HG02840 (cell line): ENCODE results near the gene RGS17.
"Not testable (repeated sequence)": the region's sequence is repeated elsewhere in the genome, so short reads cannot be mapped to it uniquely, and the experiment has no call there.

ENCODE experiments used
- ATAC-seq: cut with Tn5 transposase; IDR thresholded peaks from one replicate; pipeline ENCODE4 v1.9.1; 2021; ENCODE audit warnings: mild to moderate bottlenecking, moderate library complexity, moderate number of reproducible peaks; ENCODE audit not compliant: unreplicated experiment, low FRiP score

Gene RGS17, protein sequence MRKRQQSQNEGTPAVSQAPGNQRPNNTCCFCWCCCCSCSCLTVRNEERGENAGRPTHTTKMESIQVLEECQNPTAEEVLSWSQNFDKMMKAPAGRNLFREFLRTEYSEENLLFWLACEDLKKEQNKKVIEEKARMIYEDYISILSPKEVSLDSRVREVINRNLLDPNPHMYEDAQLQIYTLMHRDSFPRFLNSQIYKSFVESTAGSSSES

DNA sequence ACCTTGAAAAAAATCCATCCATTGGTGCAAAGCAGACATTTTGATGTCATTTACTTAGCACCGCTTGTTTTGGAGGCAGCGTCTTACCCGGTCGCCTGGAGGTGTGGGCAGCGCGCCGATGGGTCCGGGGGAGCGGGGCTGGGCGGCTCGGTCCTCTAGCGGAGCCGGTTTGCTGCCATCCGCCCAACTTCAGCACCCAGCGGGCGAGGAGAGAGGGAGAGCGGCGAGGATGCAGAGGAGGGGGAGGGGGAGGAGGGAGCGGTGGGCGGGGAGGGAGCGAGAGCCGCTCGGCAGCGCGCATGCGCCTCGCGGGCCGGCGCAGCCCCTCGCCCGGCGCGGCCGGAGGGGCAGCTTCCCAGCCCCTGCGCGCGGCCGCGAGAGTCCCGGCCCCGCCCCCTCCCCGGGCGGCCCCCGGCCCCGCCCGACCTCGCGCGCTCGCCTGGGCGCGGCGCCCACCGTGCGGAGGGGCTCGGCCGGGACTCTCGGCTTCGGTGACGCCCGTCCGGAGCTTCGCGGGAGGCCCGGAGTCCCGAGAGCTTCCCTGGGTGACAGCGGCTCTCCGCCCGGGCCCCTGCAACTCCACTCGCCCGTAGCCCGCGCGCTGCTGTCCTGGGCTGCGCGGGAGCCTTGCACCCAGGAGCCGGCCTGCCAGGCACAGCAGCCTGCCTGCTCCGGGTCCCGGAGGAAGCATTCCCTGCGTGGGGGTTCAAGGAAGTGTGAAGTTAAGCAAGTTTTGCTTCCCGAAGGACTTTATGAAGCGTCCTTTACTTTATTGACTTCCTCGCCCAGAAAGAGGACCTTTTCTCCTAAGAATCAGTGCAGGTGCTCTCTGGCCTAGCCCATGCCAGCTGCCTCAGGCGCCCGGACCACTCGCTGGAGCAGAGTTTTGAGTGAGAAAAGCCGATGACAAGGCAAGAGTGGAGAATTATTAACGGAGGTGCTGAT lies at the start of gene RGS17:
Gene RGS17 (minus strand): TSS at position 246 of the 945 bp plus-strand sequence. CDS start 87,264 bp downstream, outside the sequence.
- ATAC-seq = no peak

DNA sequence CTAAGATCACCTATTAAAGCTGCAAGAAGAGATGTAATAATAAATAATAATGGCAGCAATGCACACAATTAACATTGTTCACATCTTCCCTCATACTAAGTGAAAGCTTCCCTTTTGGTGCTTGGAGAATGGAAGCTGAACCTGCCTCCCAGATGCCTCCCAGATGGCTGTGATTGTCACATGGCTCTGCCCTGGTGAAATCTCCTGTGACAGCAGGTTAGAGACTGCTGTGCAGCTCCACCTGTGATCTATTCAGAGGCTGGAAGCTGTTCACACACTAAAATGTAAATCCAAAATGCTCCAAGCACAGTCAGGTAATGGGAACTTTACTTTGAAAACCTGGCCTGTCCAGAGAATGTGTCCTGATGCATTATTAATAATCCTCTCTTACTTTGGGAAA lies 41.7 kb upstream of the RGS17 start:
- no peak for ATAC-seq

DNA sequence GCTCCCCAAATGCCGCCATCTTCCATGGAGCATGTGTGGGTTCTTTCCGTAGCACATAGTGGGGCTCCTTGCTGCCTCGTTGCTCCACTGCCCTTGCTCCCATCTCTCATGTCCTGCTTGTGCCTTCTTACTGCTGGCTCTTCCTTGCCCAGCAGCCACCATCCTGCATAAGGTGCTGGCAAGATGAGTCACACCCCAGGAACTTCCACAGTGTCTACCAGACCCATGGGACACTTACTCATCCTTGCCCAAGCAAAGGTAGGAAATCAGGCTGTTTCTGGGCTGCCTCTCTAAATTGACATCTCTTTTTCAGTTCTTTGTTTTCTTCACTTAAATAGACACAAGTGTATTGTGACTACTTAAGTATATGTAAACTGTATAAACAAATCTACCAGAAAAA lies 39.4 kb upstream of the RGS17 start:
- ATAC-seq = no peak

DNA sequence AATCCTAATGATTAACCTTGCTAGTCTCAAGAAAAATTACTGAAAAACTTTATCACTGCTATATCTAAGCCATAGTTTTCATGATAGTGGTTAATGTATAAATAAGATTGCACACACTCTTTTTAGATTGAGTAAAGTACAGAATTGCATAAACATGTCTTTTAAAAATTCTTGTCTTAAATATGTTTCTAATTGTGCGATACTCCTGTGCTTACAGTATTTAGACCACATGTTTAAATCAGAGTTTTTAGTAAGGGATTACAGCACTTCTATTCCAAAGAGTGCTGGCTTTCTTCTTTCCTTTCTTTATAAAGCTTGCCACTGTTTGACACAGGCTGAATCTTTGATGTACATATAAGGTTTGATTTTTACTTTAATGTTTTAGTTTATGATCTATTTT lies 36.8 kb upstream of the RGS17 start:
- no peak for ATAC-seq

DNA sequence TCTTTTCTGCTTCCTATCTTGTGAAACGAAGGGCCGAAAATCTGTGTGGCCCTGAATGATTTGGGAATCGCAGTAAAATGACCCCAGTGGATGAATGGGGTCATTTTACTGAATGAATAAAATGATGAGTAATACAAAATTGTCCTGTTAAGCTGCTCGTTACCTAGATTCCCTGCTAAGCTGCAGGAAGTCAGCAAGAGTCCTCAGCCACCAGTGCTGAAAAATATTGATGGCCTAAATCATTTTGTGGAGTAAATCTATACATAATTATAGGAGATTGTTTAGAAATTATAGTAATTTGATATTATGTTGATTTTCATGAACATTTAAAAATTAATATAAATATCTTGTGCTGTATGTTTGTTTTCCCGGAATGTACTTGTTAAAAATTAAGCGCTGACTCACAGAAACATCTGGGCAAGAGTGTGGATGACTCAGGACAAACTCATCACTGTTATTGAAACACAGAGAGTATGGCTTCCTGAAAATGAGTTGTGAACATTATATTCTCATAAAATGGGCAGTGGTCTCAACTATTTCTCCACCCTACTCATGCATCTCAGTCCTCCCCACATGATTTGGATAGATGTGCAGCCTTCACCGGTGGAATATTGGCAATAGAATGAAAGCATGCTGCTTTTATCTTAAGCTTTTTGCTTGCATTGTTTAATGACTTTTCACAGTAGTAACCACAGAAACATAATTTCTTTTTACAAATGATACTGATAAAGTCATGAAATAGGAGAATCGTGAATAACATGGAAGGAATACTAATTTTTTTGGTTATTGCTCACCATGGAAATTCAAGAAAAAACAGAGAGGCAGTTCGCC lies 36.2 kb upstream of the RGS17 start:
- ATAC-seq = no peak

DNA sequence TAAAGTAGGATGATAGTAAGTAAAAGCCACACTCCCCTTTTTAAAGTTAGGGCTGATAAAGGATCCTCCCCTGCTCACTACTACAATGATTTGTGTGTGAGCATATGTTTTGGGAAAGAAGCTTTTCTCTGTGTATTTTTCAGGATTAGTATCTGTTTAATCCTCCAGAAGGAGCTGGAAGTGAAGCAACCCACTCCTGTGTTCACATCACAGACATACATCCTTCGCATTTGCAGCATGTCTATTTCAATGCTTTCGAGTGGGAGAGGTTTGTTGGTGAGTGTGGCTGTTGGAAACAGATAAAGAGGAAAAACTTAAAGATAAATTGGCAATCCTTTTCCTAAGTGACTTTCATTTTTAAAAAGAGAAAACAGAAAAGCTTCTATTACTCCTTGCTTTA lies 31.6 kb upstream of the RGS17 start:
- no peak for ATAC-seq

DNA sequence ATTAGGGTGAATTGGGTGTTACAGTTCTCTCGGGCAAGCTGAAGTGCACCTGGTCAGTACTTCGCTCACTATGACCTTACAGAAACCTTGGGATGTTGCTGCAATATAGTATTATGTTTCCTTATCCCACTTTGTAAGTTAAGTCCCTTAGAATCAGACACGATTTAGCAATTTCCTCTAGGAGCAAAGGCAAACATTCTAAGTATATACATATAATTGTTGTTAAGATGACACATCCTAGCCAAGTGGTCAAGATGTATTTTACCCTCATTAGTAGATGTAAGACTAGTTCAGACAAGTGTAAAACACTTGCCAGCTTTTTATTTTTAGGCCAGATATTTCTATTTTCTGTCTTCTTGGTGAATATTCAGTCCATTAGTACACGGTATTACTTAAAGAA lies 31.1 kb upstream of the RGS17 start:
- no peak for ATAC-seq

DNA sequence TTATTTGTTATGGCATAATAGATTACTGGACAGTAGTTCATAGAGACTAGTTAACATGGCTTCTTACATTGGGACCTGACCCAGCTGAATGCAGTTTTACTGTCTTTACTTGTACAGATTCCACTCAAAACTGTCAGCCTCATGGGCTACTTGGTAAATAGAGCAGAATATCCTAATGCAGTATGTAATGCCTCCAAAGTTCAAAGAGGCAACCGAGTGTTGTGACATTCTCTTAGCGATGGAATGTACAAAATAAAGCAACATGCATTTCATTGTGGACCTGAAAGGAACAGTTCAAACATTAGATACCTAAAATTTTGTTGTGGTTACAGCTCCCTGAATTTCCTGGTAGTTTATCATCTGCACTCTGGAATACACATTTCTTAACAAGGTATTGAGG lies 29.1 kb upstream of the RGS17 start:
- ATAC-seq = no peak

DNA sequence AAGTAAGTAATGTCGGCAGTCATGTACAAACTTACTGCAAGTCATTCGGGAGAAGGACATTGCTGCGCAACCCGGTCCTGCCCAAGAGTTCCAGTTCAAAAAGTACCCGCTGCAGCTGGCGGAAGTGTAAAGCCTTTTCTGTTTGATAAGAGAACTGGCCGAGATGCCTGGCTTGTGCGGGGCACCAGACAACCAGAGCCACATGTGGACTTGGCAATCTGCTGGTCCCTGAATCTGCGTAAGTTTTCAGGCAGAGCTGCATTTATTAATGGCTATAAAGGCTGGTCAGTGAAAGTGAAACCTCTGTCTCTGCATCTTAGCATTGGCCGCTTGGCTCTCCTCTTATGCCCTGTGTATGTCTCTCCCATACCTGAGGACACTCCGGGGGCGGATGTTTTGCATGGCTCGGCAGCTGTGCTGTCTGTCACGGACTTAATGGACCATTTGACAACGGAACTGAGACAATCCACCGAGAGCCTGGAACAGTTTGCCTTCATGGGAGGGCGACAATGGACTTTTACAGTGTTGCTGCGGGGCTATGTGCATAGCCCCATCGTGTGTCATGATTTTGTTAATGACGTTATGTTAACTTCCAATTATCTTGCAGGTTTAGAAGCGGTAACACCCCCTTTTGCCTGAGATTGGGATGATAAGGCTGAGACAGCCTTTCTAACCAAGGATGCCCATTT lies 19.8 kb upstream of the RGS17 start:
- ATAC-seq = no peak

DNA sequence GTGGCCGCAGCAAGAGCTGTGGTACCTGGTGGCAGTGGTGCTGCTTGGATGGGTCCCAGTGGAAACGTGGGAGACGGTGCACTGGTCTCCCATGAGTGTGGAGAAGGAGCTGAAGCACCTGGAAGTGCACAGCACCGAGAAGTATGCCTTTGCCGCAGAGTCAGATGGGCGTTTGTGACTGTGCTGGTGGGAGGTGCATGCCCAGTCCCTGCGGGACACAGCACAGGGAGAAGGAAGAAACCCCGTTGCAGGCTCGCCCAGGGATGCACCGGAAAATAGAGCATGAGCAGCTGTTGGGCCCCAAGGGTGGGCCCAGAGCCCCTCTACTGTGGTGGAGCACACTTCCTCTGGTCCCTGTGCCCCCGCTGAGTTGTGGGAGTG lies 19.3 kb upstream of the RGS17 start:
- ATAC-seq = no peak

DNA sequence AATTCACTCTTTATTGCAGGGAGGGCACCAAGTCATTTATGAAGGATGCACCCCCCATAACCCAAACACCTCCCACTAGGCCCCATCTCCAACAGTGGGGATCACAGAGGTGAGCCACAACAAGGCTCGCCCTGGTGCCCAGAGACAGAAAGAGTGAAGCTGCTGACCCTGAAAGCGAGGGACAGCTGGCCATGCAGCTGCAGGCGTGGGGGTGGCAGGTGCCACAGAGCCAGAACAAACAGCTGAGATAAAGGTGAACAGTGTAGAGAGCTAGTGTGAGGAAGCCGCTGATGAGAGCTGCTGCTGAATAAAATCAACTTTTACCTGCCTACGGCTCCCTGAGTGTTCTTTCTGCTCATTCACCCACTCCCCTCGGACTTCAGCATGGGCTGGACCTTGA lies 18.8 kb upstream of the RGS17 start:
- no peak for ATAC-seq

DNA sequence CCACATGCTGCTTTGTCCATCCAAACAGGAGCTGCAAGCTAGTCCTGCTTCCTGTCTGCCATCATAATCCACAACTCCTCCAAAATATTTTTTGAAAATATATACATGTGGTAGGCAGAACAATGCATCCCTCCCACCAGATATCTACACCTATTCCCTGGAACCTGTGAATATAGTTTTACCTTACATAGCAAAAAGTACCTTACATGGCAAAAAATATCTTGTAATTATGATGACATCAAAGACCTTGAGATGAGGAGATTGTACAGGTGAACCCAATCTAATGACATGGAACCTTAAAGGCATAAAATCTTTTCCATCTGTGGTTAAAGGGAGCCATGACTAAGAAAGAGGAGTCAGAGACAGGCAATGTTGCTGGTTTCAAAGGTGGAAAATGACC lies 15.3 kb upstream of the RGS17 start:
- no peak for ATAC-seq

DNA sequence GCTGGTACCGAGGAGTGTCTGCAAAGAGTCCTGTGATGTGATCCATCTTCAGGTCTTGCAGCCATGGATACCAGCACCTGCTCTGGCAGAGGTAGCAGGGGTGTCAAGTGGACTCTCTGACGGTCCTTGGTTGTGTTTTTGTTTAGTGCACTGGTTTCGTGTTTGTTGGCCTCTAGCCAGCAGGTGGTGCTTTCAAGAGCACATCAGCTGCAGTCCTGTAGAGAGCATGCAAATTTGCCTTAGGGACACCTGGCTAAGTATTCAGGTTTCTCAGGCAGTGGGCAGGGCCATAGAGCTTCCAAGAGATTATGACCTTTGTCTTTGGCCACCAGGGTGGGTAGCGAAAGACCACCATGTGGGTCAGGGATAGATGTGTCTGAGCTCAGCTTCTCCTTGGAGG lies 14.5 kb upstream of the RGS17 start:
- no peak for ATAC-seq

DNA sequence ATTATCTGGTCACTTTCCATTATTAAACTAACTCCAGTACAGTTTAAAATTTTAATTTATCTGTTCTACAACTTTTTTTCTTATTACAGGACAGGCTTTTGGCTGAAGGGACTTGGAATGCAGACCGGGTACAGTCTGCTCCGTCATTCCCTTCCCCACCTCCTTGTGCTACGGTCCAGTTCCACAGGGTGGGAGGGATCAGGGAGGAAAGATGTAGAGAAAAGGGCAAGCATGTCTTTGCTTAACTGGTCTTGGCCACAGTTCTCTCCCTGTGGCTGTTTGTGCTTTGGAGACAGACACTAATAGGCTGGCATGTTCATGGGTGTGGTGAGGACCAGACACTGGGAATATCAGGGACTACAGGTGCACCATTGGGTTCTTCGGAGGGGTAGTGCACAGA lies 12.1 kb upstream of the RGS17 start:
- ATAC-seq = no peak

DNA sequence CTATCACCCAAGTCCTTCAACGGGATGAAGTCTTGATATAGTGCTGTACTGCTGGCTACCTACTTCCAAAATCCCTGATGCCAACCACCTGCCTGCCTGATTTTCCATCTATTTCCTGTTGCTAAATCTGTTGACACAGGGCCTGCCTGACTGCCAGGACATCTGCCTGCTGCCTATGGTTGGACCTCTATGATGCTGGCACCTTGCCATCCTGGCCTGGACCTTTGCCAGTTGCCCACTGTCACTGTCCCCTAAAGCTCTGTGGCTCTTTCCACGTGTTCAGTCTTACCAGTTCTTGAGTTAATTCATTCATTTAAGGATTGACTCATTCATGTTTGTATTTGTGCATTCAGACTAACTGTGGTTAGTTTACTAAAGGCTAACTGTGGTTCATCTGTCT lies 9.2 kb upstream of the RGS17 start:
- no peak for ATAC-seq

DNA sequence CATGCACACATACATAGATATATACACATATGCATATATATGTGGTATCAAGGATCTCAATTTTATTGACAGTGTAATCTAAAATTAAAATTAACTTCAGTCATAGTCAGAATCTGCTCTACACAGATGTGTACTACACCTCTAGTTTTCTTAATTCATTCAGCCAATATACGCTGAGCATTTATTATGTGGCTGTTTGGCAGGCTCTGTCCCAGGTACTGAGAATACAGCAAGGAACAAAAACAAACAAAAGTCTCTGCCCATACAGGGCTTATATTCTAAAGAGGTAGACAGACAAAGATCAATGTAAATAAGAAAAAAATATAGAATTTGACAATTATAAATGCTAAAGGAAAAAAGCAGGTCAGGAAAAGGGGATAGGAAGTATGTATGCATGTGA lies 7.8 kb upstream of the RGS17 start:
- ATAC-seq = no peak

DNA sequence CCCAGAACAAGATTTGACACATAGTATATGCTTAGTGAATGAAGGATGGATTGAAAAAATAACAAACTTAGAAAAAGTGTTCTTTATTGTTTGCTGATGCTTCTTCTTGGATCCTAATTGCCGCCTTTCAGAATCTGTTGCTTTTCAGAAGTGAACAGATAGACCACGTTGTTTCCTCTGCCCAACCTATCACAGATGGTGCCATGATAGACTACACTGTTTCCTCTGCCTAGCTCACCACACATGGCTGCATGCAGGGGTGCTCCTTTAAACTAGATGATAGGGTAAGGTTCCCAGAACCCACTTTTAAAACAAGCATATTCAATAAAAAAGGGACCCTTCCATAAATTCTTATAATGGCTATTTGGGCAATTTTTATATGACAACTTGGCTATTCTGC lies 4.6 kb upstream of the RGS17 start:
- ATAC-seq = no peak

DNA sequence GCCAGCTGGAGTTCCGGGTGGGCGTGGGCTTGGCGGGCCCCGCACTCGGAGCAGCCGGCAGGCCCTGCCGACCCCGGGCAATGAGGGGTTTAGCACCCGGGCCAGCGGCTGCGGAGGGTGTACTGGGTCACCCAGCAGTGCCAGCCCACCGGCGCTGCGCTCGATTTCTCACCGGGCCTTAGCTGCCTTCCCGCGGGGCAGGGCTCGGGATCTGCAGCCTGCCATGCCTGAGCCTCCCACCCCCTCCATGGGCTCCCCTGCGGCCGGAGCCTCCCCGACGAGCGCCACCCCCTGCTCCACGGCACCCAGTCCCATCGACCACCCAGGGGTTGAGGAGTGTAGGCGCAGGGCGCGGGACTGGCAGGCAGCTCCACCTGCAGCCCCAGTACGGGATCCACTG lies 2.6 kb upstream of the RGS17 start:
- ATAC-seq = not testable (repeated sequence)

DNA sequence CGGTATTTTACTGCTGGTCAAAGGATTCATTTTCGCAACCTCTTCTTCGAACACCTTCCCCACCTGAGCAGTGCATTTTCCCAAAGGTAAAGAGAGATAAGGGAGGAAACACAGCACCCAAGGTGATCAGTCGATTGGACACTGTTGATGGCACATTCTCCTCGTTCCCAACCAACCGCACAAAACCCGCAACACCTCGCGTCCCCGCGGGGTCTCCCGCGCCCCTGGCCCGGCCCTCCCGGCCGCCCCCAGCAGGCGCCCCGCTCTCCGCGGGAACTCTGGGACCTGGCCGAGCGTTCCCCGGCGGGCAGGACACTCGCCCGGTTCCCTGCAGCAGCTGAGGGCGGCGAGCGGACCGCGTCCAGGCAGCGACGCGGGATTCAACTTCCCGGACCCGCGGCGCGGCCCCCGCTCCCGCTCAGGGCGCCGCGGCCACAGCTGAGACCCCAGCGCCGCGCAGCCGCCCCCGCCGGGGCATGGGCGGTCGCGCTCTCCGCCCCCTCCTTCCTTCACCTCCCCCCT lies 506 bp downstream of the RGS17 start:
- ATAC-seq = no peak

DNA sequence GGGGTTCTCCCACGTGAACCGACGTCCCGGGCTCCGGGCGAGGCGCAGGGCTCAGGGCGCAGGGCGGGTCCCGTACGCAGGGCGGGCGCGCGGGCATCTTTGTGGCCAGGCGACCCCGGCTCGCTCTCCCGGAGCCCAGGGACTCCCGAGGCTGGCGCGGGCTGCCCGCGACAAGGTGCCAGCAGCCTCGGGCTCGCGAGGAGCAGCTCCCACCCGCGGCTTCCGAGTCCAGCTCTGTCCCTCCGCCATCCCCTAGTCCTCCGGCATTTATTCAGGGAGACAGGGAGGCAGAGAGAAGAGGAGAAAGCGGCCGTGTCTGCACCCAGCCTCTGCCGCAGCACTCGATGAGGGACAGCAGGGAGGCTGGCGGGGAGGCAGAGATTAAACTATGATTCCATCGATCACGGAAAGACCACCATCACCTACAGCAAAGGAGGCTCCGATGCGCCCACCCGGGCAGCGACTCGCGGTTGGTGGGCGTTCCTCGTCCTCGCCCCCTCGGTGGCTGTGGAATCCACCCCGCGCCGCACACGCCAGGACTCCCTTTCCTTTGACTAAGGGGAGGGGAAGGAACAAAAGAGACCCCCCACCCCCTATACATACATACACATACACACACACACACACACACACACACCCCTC lies 1.1 kb downstream of the RGS17 start:
- ATAC-seq = no peak
